GM19463 (cell line): Measurements from ENCODE around the gene CHRNE.
"Not testable (repeated sequence)": the region's sequence is repeated elsewhere in the genome, so short reads cannot be mapped to it uniquely, and the experiment has no call there.

Source experiments
- ATAC-seq: cut with Tn5 transposase; IDR thresholded peaks from one replicate; pipeline ENCODE4 v1.9.1; 2021; ENCODE audit warnings: mild to moderate bottlenecking, moderate library complexity; ENCODE audit not compliant: unreplicated experiment

Gene CHRNE

DNA sequence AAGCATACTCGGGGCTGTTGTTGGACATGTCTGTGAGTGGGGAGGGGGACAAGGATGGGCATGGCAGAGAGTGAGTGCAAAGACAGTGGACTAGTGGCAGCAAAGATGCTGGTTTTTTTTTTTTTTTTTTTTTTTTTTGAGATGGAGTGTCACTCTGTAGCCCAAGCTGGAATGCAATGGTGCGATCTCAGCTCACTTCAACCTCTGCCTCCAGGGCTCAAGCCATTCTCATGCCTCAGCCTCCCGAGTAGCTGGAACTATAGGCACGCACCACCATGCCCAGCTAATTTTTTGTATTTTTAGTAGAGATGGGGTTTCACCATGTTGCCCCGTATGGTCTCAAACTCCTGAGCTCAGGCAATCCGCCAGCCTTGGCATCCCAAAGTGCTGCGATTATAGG, 45.6 kb downstream of the CHRNE start:
- ATAC-seq, result not testable (repeated sequence)

GRCh38 chr17:4856937-4857314, 46.0 kb downstream of the CHRNE start:
- ATAC-seq, result no peak

DNA sequence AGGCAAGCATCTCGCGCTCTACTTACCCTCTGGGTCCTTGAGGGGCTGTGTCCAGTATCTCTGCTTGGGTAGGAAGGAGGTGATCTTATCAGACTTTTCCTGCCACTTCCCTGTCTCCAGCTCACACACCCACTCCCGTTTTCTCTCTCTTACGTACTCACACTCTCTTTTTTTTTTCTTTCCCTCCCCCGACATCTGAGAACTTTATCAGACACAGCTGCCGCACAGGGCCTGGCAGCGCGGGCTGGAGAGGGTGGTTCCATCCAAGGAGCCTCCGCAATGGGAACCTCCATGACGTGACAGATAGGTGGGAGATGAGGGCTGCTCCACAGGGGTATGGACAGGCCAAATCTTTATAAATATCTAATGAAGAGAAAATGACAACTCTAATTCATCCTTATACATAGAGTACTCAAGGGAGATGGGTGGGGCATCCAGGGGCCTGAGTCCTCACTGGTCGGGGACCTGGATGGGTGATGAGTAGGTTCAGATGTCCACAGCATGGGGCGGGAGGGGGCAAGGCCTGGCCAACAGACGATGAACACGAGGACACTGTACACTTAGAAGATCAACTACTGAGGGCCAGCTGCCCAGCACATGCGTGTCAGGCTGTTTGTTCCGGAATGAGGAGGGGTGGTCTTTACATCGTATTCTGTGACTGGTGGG, 46.5 kb downstream of the CHRNE start:
- no peak for ATAC-seq

DNA sequence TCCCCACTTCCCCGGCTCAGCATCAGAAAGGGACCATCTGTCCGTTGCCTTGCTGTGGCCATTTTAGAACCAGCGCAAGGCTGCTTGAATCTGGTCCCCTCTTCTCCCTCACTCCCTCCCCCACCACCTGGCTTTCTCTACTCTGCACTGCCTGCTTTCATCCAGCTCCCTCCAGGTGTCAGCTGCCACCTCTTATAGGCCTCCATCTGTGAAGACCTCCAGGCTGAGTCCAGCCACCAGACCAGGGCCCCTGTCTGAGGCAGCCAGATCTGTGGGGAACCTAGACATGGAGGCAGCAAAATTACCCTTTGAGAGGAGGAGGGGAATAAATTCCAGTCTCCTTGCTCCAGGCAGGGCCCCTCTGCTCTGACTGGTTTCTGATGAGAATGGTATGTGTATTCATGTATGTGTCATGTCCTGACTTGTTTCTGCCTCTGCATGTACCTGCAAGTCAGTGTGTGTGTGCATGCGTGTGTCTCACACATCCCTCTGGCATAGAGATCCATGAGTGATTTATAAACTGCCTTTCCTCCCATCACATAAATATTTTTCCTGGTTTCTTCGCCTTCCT, 48.7 kb downstream of the CHRNE start:
- ATAC-seq, result no peak

DNA sequence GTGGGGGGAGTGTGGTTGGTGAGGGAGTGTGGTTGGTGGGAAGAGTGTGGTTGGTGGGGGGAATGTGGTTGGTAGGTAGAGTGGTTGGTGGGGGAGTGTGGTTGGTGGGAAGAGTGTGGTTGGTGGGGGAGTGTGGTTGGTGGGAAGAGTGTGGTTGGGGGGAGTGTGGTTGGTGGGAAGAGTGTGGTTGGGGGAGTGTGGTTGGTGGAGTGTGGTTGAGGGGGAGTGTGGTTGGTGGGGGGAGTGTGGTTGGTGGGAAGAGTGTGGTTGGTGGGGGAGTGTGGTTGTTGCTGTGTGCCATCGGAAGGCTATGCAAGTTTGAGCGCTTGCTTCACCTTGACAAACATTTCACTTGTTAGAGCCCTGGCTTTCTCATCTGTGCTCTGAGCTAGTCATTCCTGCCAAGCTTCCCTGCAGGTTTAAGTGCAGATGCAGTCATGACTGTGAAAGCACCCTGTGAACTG, 49.7 kb downstream of the CHRNE start:
- no peak for ATAC-seq

DNA sequence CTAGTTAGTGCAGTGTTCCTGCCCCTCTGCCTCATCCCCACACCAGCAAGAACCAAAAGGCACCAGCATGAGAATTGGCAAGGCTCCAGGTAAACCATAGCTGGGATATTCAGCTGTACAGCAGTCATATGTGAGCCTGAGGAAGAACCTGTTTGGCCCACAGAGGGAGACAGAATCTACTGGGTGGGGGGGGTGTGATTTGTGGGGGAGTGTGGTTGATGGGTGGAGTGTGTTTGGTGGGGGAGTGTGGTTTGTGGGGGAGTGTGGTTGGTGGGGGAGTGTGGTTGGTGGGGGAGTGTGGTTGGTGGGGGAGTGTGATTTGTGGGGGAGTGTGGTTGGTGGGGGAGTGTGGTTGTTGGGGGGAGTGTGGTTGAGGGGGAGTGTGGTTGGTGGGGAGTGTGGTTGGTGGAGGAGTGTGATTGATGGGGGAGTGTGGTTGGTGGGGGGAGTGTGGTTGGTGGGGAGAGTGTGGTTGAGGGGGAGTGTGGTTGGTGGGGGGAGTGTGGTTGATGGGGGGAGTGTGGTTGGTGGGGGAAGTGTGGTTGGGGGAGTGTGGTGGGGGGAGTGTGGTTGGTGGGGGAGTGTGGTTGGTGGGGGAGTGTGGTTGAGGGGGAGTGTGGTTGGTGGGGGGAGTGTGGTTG, 50.2 kb downstream of the CHRNE start:
- no peak for ATAC-seq

DNA sequence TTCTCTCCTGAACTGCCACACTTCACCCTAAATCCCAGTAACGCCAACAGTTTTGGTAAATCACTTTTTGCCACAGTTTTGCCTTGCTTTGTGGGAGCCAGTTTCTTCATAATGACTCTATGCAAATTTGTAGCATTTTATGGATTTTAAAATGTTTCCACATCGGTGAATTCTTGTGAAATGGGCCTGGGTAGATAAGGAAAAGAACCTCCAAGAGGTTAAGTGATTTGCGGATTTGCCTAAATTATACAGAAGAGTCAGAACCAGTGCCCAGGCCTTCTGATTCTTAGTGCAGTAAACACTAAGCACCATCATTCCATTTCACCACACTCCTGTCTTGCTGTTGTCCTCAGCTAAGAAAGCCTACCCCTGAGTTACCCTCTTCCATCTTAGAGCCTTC, 51.8 kb downstream of the CHRNE start:
- no peak for ATAC-seq

- no peak for ATAC-seq
These were observed 52.7 kb downstream of the CHRNE start for GRCh38 chr17:4850246-4850645.

DNA sequence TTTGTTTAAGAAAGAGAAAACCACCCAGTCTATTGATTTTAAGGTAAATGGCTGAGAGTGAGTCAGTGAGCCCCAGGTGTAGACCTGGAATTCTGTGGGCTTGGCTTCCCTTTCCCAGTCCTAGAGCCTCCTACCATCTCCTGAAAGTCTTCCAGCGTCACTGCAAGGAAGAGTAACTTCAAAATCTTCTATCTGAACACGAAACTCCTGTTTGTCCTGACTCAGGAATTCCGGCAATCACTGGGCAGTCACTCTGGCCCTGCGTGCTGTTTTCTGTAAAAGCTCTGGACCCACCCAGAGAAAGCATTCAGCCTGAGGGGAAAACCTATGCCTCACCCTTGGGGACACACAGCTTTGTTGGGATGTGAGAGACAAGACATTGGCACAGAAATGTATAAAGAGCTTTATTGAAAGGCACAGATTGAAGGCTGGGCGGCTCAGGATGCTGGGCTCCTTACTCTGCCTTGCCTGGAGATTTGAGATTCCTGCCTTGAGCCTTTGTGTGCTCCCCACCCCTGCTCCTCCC, 53.8 kb downstream of the CHRNE start:
- ATAC-seq, result no peak
